HG03354 (cell line): ENCODE data around the gene GPAM.

Experiments
- ATAC-seq: cut with Tn5 transposase; IDR thresholded peaks from one replicate; pipeline ENCODE4 v1.9.1; 2021; ENCODE audit warnings: mild to moderate bottlenecking; ENCODE audit not compliant: unreplicated experiment, poor library complexity, severe bottlenecking

GPAM gene

DNA sequence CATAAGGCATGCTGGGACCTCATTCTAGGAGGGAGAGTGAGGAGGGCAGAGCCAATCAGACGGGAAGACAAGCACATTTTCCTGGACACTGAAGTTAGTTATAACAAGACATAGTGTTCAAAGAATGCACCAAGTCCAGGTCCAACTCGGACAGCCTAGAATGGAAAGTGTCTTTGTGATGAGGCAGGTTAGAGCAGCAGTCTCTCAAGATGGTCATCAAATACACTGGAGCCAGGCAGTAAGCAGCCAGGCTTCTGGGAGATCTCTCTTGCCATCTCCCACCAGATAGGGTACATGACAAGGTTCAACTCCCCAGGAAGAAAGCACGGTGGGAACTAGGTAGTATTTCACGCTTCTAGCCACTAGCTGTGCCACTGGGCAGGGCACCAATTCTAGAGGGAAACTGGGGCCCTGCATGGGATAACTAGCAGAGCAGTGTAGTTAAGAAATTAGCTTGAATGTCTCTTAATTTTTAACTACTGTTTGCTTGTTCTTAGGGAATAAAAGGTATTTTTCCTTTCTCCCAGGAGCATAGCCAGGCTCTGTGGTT, 7.6 kb upstream of the GPAM start:
- no peak for ATAC-seq

- no peak for ATAC-seq
These were observed 5.9 kb upstream of the GPAM start for GRCh38 chr10:112189465-112189864.

DNA sequence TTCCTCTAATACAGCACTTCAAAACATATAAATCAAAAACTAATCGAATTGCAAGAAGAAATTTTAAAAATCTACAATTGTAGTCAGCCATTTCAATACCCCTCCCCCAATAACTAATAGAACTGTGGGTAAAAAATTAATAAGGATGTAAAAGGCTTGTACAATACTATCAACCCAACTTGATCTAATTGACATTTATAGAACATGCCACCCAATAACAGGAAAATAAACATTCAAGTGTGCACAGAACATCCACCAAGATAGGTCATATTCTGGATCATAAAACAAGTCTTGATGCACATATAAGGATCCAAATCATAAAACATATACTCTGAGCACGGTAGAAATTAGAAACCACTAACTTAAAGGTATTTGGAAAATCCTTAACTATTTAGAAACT, 4.0 kb upstream of the GPAM start:
- ATAC-seq = no peak

DNA sequence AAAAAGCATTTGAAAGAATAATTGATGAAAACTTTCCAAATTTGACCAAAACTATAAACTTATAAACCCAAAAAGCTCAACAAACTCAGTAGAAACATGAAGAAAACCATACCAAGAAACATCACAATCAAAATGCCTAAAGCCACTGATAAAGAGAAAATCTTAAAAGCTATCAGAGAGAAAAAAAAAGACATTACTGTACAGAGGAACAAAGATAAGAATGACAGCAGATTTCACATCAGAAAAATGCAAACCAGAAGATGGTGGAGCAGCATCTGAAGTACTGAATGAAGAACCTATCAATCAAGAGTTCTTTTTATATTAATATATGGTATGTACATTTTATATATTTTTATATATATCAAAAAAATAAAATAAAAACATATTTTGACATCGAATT, 2.4 kb upstream of the GPAM start:
- ATAC-seq = no peak

DNA sequence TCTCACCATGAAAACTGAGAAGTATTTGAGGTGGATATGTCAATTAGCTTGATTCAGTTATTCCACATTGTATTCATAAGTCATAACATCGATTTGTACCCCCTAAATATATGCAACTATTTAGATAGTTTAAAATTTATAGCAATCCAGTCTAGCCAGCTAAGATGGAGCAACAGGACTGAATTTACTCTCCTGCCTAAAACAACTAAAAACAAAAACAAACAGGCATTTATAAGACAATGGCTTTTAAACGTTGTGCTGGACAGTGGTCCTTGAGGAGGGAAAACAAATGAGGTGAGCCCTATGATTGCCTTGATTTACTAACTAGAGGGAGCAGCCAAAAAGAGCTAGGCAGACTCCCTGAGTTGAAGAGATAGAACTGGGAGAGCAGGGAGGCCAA, 814 bp upstream of the GPAM start:
- no peak for ATAC-seq

DNA sequence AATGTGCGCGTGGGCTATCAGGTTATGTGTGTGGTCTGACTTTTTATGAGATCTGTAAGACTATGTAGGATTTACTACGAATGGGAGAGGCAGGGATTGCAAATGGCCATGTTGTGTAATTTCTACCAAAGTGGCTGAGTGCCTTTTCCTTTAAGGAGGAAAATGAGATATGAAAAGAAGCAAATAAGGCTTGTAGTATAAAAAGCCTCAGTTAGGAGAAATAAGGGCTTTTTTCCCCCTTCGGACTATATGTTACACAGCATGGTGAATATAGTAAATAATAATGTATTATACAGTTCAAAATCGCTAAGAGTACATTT, 447 bp upstream of the GPAM start:
- no peak for ATAC-seq

DNA sequence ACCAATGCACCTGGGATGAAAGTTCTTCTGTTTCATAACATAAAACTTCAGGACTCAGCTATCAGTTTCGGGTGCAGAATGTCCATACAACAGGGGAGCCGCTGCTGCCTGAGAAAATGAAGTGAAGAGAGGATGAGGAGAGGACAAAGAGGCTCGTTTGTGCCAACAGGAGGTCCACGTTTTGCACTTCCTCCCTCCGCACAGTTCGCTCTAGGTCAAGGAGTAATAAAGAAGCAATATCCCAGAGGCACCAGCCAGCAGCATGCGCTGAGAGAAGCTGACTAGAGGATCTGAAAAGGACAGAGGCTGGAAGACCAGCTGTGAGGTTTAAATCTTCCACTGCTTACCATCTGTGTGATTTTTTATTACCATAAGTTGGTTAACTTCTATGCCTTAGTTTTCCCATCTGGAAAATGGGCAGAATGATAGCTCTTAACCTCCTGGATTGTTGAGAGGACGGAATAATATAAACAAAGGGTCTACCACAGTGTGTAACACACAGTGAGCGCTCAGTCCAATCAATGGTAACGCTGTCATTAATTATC, 709 bp downstream of the GPAM start:
- no peak for ATAC-seq

DNA sequence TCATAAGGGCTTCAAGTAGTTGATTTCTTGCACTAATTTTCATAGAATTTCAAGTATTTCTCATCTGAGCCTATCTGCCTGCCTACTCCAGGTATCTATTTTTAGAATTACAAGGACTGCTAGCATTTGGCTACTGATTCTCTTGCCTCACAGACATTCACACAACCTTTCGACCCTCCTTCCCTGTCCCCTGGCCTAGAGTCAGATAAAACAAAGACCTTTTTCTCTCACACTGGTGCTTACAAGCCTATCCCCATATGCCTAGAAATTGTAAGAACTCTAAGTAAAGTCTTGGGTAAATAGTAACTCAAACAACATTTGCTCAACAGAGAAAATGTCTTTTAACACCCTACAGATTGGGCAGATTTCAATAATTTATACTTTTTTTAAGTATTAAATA, 6.3 kb downstream of the GPAM start:
- no peak for ATAC-seq

DNA sequence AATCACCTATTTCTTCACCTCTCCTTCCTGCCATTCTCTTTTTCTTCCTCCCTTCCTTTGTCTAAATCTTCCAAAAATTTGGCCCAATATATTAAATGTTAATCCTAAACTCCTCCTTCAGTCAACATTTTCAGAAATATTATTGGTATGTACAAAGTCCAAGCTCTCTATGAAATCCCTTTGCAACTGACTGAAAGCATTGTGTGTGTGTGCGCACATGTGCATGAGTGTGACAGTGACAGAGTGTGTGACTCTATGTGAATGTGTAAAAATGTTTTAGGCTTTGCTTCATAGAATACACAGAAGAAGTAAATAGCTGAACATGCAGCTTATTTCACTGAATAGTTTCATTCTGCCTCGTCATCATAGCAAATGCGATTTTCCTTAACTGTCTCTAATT, 7.0 kb downstream of the GPAM start:
- no peak for ATAC-seq

GRCh38 chr10:112175409-112175808, 8.2 kb downstream of the GPAM start:
- no peak for ATAC-seq

GRCh38 chr10:112173206-112173605, 10.4 kb downstream of the GPAM start:
- no peak for ATAC-seq

DNA sequence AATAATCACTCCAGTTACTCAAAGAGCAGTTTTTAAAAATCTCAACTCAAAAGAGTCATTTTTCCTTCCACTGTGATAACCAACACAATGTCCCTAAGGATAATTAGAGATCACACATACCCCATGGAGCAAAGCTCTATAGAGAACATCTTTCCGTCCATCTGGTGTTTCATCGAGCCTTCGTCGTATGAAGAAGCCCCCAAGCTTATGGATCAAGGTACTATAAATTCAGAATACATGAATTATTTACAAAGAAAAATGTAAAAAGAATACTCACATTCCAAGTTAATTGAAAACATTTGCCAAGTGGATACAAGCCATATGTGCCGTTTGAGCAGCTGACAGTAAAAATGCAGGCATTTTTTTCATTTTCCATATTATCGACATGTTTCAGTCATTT, 14.8 kb downstream of the GPAM start:
- ATAC-seq = no peak

DNA sequence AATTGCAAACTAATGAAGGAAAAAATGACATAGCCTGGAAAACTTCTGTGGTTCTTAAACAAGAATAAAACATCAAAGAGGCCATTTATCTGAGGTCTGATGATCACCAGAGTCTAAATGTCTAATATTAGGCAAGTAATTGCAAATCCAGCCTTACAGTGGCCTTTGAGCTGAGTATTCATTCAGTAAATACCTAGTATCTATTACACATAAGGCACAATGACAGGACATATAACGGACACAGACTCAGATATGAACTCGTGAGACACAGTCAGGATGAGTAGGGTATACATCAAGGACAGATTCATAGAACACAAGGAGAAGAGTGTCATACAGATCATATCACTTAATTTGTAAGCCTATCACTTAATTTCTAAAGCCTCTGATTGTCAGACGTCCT, 16.8 kb downstream of the GPAM start:
- no peak for ATAC-seq

DNA sequence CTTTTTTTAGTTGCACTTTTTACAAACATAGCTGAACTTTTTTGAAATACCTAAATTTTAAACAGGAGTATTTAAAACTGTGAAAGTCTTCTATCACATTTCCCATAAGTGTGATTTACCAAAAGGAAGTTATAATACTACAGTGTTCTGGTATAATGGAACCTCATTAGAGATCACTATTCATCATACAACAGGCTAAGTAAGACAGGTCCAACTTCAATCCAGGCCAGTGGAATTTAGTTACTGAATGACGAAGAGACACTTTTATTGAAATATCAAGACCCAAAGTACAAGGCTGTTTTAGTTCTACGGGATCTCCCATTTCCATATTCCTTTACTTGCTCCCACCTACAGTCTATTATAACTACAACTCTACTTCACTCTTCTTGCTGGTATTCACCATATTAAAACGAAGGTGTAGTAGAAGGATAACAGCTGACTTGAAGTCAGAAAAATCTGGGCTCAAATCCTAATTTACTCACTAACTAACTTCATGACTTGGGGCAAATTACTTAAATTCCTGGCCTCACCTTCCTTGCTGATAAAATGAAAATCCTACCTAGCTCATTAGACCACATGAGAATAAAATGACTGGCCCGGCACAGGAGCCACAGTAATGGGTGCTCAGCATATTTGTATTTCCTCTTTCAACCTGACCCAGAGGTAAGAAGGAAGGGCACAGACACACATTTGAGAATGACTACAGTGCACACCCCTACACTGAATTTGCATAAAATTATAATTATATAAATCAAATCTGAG, 21.6 kb downstream of the GPAM start:
- ATAC-seq = no peak

- ATAC-seq = no peak
These were observed 22.7 kb downstream of the GPAM start for GRCh38 chr10:112160834-112161233.

DNA sequence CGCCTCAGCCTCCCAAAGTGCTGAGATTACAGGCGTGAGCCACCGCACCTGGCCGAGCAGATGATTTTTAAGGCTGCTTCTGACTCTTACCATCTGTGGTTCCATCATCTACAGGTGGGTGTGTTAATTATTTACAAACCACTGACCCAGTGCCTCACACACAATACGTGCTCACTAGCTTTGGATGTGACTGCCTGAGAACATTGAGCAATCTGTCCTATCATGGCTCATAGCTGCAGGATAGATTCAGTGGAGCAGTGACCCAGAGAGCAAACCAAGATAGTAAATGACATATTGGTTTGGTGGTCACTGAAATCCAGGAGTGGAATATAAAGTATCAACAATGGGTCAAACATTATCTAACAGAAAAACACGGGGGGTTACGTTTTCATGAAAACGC, 24.1 kb downstream of the GPAM start:
- no peak for ATAC-seq

GRCh38 chr10:112151524-112152039, 32.0 kb downstream of the GPAM start:
- no peak for ATAC-seq

DNA sequence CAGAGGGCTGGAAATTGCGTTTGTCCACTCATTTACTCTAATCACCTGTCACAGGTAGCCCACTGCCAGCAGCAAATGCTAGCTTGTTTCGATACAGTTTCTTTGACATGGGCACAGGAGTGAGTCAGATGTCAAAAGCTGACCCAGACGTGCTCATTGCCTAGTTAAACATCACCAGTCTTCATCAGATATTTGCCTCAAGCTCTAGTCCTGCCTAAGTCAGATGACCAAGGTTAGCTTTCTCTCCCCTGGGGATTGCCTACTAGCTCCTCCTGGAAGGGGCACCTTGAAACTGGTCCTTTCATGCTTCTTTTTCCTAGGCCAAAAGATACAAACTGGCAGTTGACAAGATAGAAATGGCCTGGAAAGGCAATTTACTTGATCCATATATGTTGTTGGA, 35.2 kb downstream of the GPAM start:
- no peak for ATAC-seq

DNA sequence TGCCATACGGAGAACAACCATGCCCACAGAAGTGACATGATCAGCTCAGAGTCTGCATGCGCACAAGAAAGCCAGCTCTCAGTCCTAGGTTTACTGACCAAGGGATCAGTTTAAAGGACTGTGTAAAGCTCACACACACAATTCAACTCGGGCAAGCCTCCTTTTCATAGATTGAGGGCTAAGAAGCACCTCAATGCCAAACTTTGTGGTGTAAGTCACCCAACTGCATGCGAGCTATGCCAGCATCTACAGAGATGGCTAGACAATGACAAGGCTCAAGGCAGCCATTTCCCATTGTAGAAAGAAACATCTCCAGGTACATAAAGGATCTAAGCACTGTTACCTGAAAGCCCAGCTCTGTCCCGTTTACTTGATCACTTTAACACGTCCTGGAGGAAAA, 36.8 kb downstream of the GPAM start:
- ATAC-seq = no peak

DNA sequence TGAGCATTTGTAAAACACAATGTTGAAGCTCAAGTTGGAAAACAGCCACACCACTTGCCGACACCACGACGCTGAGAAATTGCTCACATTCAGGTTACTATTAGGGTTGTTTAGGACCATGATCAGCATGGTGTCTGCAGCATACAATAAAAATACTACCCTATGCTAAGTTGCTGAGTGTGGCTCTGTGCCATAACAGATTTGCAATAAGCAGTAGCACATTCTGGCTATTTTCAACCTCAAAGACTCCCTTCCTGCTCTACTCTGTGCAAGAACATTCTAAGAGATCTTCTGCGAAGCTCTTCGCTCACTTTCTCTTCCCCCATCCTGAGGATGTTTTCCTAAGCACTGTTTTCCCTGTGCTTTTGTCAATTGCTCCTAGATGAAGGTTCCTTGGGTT, 38.3 kb downstream of the GPAM start:
- no peak for ATAC-seq

- no peak for ATAC-seq
These were observed 40.1 kb downstream of the GPAM start for GRCh38 chr10:112143420-112143819.

GRCh38 chr10:112141292-112141691, 42.3 kb downstream of the GPAM start:
- ATAC-seq = no peak
